GM23248 (cell line): ENCODE results near the gene NCMAP.

Source experiments
- EZH2 ChIP-seq: fragments of 200-600 bp; sonication (generic); IDR thresholded peaks from 2 replicates; pipeline ENCODE4 v1.6.1; 2018; ENCODE audit warnings: antibody characterized with exemption, mild to moderate bottlenecking; ENCODE audit not compliant: insufficient read depth, poor library complexity, severe bottlenecking
- EZH2phosphoT487 ChIP-seq: fragments of 200-600 bp; sonication (generic); IDR thresholded peaks from 2 replicates; pipeline ENCODE4 v1.6.1; 2018; ENCODE audit warnings: antibody characterized with exemption, moderate library complexity, mild to moderate bottlenecking, low read depth; ENCODE audit not compliant: insufficient read depth

GRCh38 chr1:24547195-24547594 is 8.7 kb upstream of the NCMAP start:
- TF ChIP-seq EZH2: no peak
- TF ChIP-seq EZH2phosphoT487: no peak
